K562 (cell line): ENCODE data around the gene LMO2. TPM values are rescaled to one million over a fixed set of nuclear protein-coding genes. Genes with fewer than 3 reads are reported as not detected.

Source experiments
- BCOR ChIP-seq: fragments of 450-650 bp; IDR thresholded peaks from 2 replicates; pipeline ENCODE4 v1.6.1; 2016
- CAMTA2 ChIP-seq: fragments of 250-450 bp; sonication (Bioruptor Pico); conservative IDR thresholded peaks from 2 replicates; pipeline ENCODE4 v1.5.1; 2022
- CEBPG ChIP-seq, 3 experiments: fragments of 200-800 bp in 1 of 3; sonication (Bioruptor generic) in 1 of 3; sonication (generic) in 1 of 3; formaldehyde crosslinking in 1 of 3; IDR thresholded peaks in 2 of 3; conservative IDR thresholded peaks in 1 of 3; 2 replicates each; pipeline versions ENCODE4 v1.6.1 to v1.8.0; 2016 to 2022; ENCODE audit warnings: missing compliant biosample characterization in 2 of 3, missing genetic modification characterization in 2 of 3, mild to moderate bottlenecking in 1 of 3, missing genetic modification reagents in 1 of 3
- CREB1 ChIP-seq, 2 experiments: sonication (generic) in 1 of 2; formaldehyde crosslinking in 1 of 2; IDR thresholded peaks; 2 replicates each; pipeline versions ENCODE4 v1.6.1 to v1.8.0; 2012 to 2022; ENCODE audit warnings: inconsistent platforms in 1 of 2, mild to moderate bottlenecking in 1 of 2, missing genetic modification reagents in 1 of 2, moderate library complexity in 1 of 2
- CXXC5 ChIP-seq: fragments of 250-450 bp; sonication (Bioruptor Pico); IDR thresholded peaks from 2 replicates; pipeline ENCODE4 v1.8.0; 2022; ENCODE audit warnings: inconsistent platforms, mild to moderate bottlenecking, moderate library complexity
- GABPB1 ChIP-seq: sonication (generic); formaldehyde crosslinking; IDR thresholded peaks from 2 replicates; pipeline ENCODE4 v1.8.0; 2022; ENCODE audit warnings: mild to moderate bottlenecking, missing genetic modification reagents
- HDAC3 ChIP-seq: fragments of 450-650 bp; IDR thresholded peaks from 2 replicates; pipeline ENCODE4 v1.6.1; 2018; ENCODE audit warnings: borderline replicate concordance, mild to moderate bottlenecking, moderate library complexity; ENCODE audit not compliant: partially characterized antibody
- JUN ChIP-seq, 2 experiments: sonication (generic) in 1 of 2; formaldehyde crosslinking in 1 of 2; IDR thresholded peaks; 2 replicates each; pipeline versions ENCODE4 v1.6.1 to v1.8.0; 2012 to 2022; ENCODE audit warnings: borderline replicate concordance in 2 of 2, mild to moderate bottlenecking in 2 of 2, improper control_type of control experiment in 1 of 2, low read depth in 1 of 2, low read length in 1 of 2, missing genetic modification reagents in 1 of 2
- LEF1 ChIP-seq: fragments of 450-650 bp; IDR thresholded peaks from 2 replicates; pipeline ENCODE4 v1.6.1; 2016; ENCODE audit warnings: mild to moderate bottlenecking
- MEIS2 ChIP-seq: fragments of 450-650 bp; IDR thresholded peaks from 2 replicates; pipeline ENCODE4 v1.6.1; 2014; ENCODE audit warnings: mild to moderate bottlenecking; ENCODE audit not compliant: partially characterized antibody
- MTA3 ChIP-seq: fragments of 450-650 bp; formaldehyde crosslinking; IDR thresholded peaks from 2 replicates; pipeline ENCODE4 v1.6.1; 2017; ENCODE audit warnings: mild to moderate bottlenecking, borderline replicate concordance
- RNF2 ChIP-seq: sonication (generic); IDR thresholded peaks from 2 replicates; pipeline ENCODE4 v1.6.1; 2016
- SP1 ChIP-seq: sonication (generic); formaldehyde crosslinking; IDR thresholded peaks from 2 replicates; pipeline ENCODE4 v1.8.1; 2022; ENCODE audit warnings: mild to moderate bottlenecking, missing genetic modification reagents
- TBL1XR1 ChIP-seq, 2 experiments: IDR thresholded peaks; 2 replicates each; pipeline ENCODE4 v1.6.1; 2012; ENCODE audit warnings: improper control_type of control experiment in 2 of 2, low read length in 2 of 2, mild to moderate bottlenecking in 1 of 2
- TCF3 ChIP-seq: sonication (generic); formaldehyde crosslinking; IDR thresholded peaks from 2 replicates; pipeline ENCODE4 v1.4.0; 2020; ENCODE audit warnings: mild to moderate bottlenecking, missing genetic modification reagents
- TEAD1 ChIP-seq, 2 experiments: fragments of 450-650 bp in 1 of 2; sonication (generic) in 1 of 2; formaldehyde crosslinking; IDR thresholded peaks; 2 replicates each; pipeline versions ENCODE4 v1.4.0 to v1.8.0; 2020 to 2022; ENCODE audit warnings: mild to moderate bottlenecking in 2 of 2, missing genetic modification reagents in 1 of 2
- VEZF1 ChIP-seq: fragments of 200-800 bp; sonication (Bioruptor generic); IDR thresholded peaks from 2 replicates; pipeline ENCODE4 v1.6.1; 2017; ENCODE audit warnings: missing genetic modification characterization, missing compliant biosample characterization
- ZFX ChIP-seq: sonication (generic); formaldehyde crosslinking; IDR thresholded peaks from 2 replicates; pipeline ENCODE4 v1.8.0; 2022; ENCODE audit warnings: mild to moderate bottlenecking, missing genetic modification reagents, moderate library complexity
- ZKSCAN8 ChIP-seq: fragments of 200-800 bp; sonication (Bioruptor generic); IDR thresholded peaks from 2 replicates; pipeline ENCODE4 v1.6.1; 2016; ENCODE audit warnings: missing genetic modification characterization, missing compliant biosample characterization
- polyA plus RNA-seq, 8 experiments: library from polyadenylated mRNA; depleted of rRNA in 4 of 8; stranded (reverse) in 5 of 8; unstranded in 3 of 8; fragments of >200 nt; fragmentation: Nextera tagmentation in 2 of 8; fragmentation: Illumina TruSeq in 1 of 8; extraction: Ambion mirVana in 2 of 8; extraction: Trizol in 1 of 8; gene quantifications; 2 replicates each; pipeline versions ENCODE4 v1.2.1 to v1.2.3, GENCODE V29; 2011 to 2014; ENCODE audit warnings: inconsistent platforms in 1 of 8, missing spikeins in 1 of 8
- total RNA-seq, 7 experiments: library from RNA; depleted of rRNA in 6 of 7; stranded (reverse); fragments of >200 nt in 6 of 7; fragmentation: Illumina TruSeq in 2 of 7; extraction: Trizol in 2 of 7; gene quantifications; 2 replicates each; pipeline versions ENCODE4 v1.2.1 to v1.2.3, GENCODE V29; 2011 to 2021; ENCODE audit warnings: low replicate concordance in 1 of 7
- TF ChIP-seq, protein P1 (sequence below): sonication (generic); formaldehyde crosslinking; IDR thresholded peaks from 2 replicates; pipeline ENCODE4 v1.8.1; 2023; ENCODE audit warnings: missing genetic modification reagents, mild to moderate bottlenecking, borderline replicate concordance

LMO2 gene
- total and polyA plus RNA-seq, 9 of the 15 experiments (the other 6 are each of a cell fraction or from before 2014, with no cell fraction given) = 6.9 to 126 (median 91.5) TPM

- peak; percentile 49 for TF ChIP-seq CREB1 (IDR thresholded peaks at IDR 0.05)
- TF ChIP-seq CREB1 (CRISPR knock-in tag; IDR thresholded peaks at IDR 0.05) = no peak; the same call in 1 of the 2 replicates
- TF ChIP-seq MTA3 = peak; percentile 63; the same call in 1 of the 2 replicates
- TF ChIP-seq RNF2 = peak; percentile 59; the same call in 1 of the 2 replicates
- TF ChIP-seq, protein P1, sequence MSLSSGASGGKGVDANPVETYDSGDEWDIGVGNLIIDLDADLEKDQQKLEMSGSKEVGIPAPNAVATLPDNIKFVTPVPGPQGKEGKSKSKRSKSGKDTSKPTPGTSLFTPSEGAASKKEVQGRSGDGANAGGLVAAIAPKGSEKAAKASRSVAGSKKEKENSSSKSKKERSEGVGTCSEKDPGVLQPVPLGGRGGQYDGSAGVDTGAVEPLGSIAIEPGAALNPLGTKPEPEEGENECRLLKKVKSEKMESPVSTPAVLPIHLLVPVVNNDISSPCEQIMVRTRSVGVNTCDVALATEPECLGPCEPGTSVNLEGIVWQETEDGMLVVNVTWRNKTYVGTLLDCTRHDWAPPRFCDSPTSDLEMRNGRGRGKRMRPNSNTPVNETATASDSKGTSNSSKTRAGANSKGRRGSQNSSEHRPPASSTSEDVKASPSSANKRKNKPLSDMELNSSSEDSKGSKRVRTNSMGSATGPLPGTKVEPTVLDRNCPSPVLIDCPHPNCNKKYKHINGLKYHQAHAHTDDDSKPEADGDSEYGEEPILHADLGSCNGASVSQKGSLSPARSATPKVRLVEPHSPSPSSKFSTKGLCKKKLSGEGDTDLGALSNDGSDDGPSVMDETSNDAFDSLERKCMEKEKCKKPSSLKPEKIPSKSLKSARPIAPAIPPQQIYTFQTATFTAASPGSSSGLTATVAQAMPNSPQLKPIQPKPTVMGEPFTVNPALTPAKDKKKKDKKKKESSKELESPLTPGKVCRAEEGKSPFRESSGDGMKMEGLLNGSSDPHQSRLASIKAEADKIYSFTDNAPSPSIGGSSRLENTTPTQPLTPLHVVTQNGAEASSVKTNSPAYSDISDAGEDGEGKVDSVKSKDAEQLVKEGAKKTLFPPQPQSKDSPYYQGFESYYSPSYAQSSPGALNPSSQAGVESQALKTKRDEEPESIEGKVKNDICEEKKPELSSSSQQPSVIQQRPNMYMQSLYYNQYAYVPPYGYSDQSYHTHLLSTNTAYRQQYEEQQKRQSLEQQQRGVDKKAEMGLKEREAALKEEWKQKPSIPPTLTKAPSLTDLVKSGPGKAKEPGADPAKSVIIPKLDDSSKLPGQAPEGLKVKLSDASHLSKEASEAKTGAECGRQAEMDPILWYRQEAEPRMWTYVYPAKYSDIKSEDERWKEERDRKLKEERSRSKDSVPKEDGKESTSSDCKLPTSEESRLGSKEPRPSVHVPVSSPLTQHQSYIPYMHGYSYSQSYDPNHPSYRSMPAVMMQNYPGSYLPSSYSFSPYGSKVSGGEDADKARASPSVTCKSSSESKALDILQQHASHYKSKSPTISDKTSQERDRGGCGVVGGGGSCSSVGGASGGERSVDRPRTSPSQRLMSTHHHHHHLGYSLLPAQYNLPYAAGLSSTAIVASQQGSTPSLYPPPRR (CRISPR knock-in tag) = no peak
- TF ChIP-seq CEBPG (CRISPR knock-in tag; IDR thresholded peaks at IDR 0.05) = peak; percentile 28; the same call in 1 of the 2 replicates
- TF ChIP-seq CEBPG (tag; conservative IDR thresholded peaks at IDR 0.05 in 1 of 2, IDR thresholded peaks at IDR 0.05 in 1 of 2) = peak in 1 of 2 experiments; percentile 60; a peak in 3 of 4 replicates
- TF ChIP-seq TCF3 = peak; percentile 88
- peak; percentile 43; the same call in 1 of the 2 replicates for TF ChIP-seq JUN (IDR thresholded peaks at IDR 0.05; ENCODE audit: borderline replicate concordance, low read depth, low read length)
- no peak for TF ChIP-seq JUN (CRISPR knock-in tag; IDR thresholded peaks at IDR 0.05; ENCODE audit: borderline replicate concordance)
- TF ChIP-seq LEF1 = peak; percentile 56
- TF ChIP-seq SP1 (CRISPR knock-in tag) = peak; percentile 18; the same call in 1 of the 2 replicates
- peak; percentile 67 for TF ChIP-seq ZFX (CRISPR knock-in tag)
- peak; percentile 68; the same call in 1 of the 2 replicates for TF ChIP-seq BCOR
- peak; percentile 59 for TF ChIP-seq GABPB1 (CRISPR knock-in tag)
- TF ChIP-seq TBL1XR1 (IDR thresholded peaks at IDR 0.05; ENCODE audit: low read length in 2 of 2) = peak in 1 of 2 experiments; percentile 80; a peak in 2 of 4 replicates
- peak; percentile 25 for TF ChIP-seq MEIS2
- 0 out of 4 replicates have a peak, but pooled peaks of 1 of the 2 experiments have one; percentile 12 for TF ChIP-seq TEAD1 (CRISPR knock-in tag; IDR thresholded peaks at IDR 0.05)
- TF ChIP-seq CXXC5 (CRISPR knock-in tag) = peak; percentile 86
- TF ChIP-seq ZKSCAN8 (CRISPR knock-in tag) = peak; percentile 12; the same call in 1 of the 2 replicates
- TF ChIP-seq CAMTA2 (CRISPR knock-in tag) = no peak
- peak; percentile 31; the same call in 1 of the 2 replicates for TF ChIP-seq VEZF1
- TF ChIP-seq HDAC3 = peak; percentile 46
These were observed 45.1 kb upstream of the LMO2 start (continued) for GRCh38 chr11:33936725-33937604.
